UCSD-AML1 (cell line): ENCODE results near the gene C11orf91.

Source experiments
- DNase-seq: peaks from one replicate; lab custom pipeline; 2025; ENCODE audit not compliant: unreplicated experiment; lab: John Stamatoyannopoulos, UW

C11orf91 gene

DNA sequence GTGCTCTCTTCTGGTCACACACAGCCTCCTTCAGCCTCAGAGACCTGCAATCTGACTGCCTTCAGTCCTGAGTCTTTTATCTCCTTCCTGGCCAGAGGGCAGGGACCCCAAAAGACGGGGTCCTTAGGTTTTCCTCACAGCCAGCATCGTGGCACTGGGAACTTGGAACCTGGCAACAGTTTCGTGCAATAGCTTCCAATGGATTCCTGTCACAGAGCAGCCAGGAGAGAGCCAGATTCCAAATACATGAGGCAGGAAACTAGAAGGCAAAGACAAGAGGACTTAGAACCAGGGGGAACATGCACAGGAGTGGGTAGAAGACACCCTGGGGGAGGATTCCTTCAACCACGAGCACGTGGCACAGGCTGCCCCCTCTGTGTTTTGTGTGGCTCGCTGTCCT, 48.6 kb downstream of the C11orf91 start:
- no peak for DNase-seq

DNA sequence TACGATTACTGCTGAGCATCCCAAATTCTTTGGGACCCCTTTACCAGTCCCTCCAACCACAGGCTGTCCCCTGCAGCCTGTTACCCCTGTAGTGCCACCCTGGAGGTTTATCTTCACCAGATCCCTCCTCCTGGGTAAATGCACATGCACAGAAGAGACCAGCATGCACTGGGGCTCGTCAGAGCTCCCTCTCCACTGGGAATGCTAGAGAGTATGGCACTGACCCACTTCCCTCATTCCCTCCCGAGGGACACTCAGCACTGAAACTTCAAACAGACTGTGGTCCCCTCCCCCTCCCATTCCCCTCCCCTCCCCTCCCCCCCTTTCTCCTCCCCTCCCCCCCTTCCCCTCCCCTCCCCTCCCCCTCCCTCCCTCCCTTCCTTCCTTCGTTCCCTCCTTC, 49.1 kb downstream of the C11orf91 start:
- no peak for DNase-seq

DNA sequence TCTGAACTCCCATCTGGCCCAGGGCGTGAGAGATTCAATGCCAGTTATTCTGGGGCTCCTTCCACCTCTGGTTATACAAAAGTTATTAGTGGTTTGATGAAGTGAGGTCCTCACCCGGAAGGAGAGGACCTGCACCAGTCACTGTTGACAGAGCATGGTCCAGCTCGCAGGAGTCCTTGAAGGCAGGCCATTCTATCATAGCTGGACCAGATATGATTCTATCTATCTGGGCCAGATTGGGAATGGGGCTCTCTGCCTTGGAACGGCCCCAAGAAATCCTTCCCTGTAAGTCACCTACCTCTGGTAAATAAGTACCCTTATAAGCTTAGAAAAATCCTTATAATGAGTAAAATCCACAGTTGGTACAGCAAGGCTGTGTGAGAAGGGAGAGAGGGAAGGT, 50.7 kb downstream of the C11orf91 start:
- no peak for DNase-seq
